GM18909 (cell line): ENCODE data around the gene ARHGEF40.
"Not testable (repeated sequence)": the region's sequence is repeated elsewhere in the genome, so short reads cannot be mapped to it uniquely, and the experiment has no call there.

Experiments
- ATAC-seq: cut with Tn5 transposase; IDR thresholded peaks from one replicate; pipeline ENCODE4 v1.9.1; 2021; ENCODE audit warnings: mild to moderate bottlenecking; ENCODE audit not compliant: unreplicated experiment, poor library complexity

ARHGEF40 gene

GRCh38 chr14:21039585-21040369 lies 30.3 kb upstream of the ARHGEF40 start:
- no peak for ATAC-seq

- ATAC-seq, result no peak
These were observed 29.7 kb upstream of the ARHGEF40 start for GRCh38 chr14:21040370-21040925.

- ATAC-seq, result not testable (repeated sequence)
These were observed 29.2 kb upstream of the ARHGEF40 start for GRCh38 chr14:21040941-21041340.

GRCh38 chr14:21041676-21042433 lies 28.2 kb upstream of the ARHGEF40 start, which contains the start of gene RNASE7:
TSS of gene RNASE7 (plus strand) at chr14:21042362. CDS start at chr14:21042993, 631 bp downstream.
- ATAC-seq, result no peak

GRCh38 chr14:21042918-21043317 lies 27.2 kb upstream of the ARHGEF40 start:
- ATAC-seq, result no peak

GRCh38 chr14:21043387-21043973 lies 26.6 kb upstream of the ARHGEF40 start:
- no peak for ATAC-seq

GRCh38 chr14:21043974-21044618 lies 26.0 kb upstream of the ARHGEF40 start:
- no peak for ATAC-seq

GRCh38 chr14:21047378-21047781 lies 22.7 kb upstream of the ARHGEF40 start:
- ATAC-seq, result no peak

- no peak for ATAC-seq
These were observed 21.5 kb upstream of the ARHGEF40 start for GRCh38 chr14:21048638-21049037.

GRCh38 chr14:21049271-21049673 lies 20.8 kb upstream of the ARHGEF40 start:
- no peak for ATAC-seq

GRCh38 chr14:21050597-21050996 lies 19.5 kb upstream of the ARHGEF40 start:
- no peak for ATAC-seq

- no peak for ATAC-seq
These were observed 16.7 kb upstream of the ARHGEF40 start for GRCh38 chr14:21053184-21054122.

GRCh38 chr14:21054123-21054767 lies 15.9 kb upstream of the ARHGEF40 start:
- no peak for ATAC-seq

GRCh38 chr14:21054768-21055145 lies 15.3 kb upstream of the ARHGEF40 start:
- ATAC-seq, result no peak

- no peak for ATAC-seq
These were observed 14.5 kb upstream of the ARHGEF40 start for GRCh38 chr14:21055432-21056117.

GRCh38 chr14:21056520-21057163 lies 13.5 kb upstream of the ARHGEF40 start:
- ATAC-seq, result no peak

- ATAC-seq, result no peak
These were observed 12.1 kb upstream of the ARHGEF40 start, which contains the start of gene RNASE8 for GRCh38 chr14:21057803-21058675. TSS of gene RNASE8 (plus strand) at chr14:21057822. CDS start at chr14:21057893, 71 bp downstream.
